ENCODE results near the gene LGALS9.
"Not testable (repeated sequence)": the region's sequence is repeated elsewhere in the genome, so short reads cannot be mapped to it uniquely, and the experiment has no call there.

LGALS9 gene

DNA sequence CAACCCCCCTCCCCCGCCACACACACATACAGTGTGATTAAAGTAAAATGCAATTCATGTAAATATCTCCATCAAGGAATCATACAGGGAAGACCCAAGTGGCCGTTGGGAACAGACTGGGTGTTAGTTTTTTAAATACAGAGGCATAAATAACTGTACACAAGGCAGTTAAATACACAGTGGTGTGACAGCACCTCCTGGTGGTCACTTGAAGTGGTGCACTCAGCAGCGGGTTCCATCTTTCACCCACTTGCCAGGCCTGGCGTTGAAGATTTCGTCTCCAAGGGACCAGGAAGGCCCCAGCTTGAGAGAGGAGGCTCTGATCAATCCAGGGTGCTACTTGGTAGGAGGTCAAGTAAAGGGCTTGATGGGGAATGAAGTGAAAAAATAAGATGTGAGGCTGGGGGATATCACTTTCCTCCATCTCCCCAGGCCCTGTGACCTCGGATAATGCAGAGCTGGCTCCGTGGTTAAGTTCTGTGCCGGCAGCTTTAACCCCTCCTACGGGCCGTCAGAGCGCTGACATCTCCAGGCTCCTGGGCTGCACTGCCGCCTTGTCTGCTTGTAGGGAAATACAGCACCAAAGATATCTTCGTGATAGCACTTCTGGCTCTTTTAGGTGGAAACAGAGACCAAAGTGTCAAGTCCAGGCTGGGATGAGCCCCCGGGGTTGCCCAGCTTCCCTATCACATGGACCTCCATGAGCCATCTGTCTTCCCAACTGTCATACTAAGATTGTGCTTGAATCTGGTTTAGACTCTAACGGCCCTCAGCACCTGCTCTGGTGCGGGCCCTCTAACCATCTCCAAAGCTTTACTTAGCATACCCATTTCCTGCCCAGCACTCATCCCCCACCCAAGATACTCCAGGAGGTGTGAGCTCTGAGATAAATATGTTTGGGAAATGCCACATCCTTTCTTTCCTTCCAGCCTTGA, 20.7 kb downstream of the LGALS9 start:
- Histone ChIP-seq H3K79me2 (ENCODE audit: insufficient read depth, low read length) (no peaks in the 10 kb centered on the region), H3K27me3 (ENCODE audit: insufficient read depth, low read length) (no peaks in the 10 kb centered on the region), H3F3A (ENCODE audit: insufficient read depth, low read length) (no peaks in the 10 kb centered on the region), H3K4me3 (ENCODE audit: low read depth, low read length, poor library complexity, severe bottlenecking) (no peak overlapping the region), H3K9ac (ENCODE audit: low read length) (no peak overlapping the region), H3K36me3 (ENCODE audit: insufficient read depth, low read length) (no peaks in the 10 kb centered on the region), H2AFZ (ENCODE audit: low read length) (no peak overlapping the region), H3K4me2 (ENCODE audit: low read length) (no peak overlapping the region), H3K9me3 (ENCODE audit: low read length) (no peaks in the 10 kb centered on the region), H3K9me2 (ENCODE audit: low read depth, low read length) (no peaks in the 10 kb centered on the region), H3K27ac (ENCODE audit: low read depth, low read length, poor library complexity, severe bottlenecking) (no peak overlapping the region), H4K20me1 (ENCODE audit: insufficient read depth, low read length) (no peaks in the 10 kb centered on the region), H3K4me1 (ENCODE audit: insufficient read depth, low read length, severe bottlenecking) (no peaks in the 10 kb centered on the region)
- TF ChIP-seq EZH2 (IDR thresholded peaks at IDR 0.05; ENCODE audit: borderline replicate concordance, low read length), result no peak
- TF ChIP-seq, protein P1, sequence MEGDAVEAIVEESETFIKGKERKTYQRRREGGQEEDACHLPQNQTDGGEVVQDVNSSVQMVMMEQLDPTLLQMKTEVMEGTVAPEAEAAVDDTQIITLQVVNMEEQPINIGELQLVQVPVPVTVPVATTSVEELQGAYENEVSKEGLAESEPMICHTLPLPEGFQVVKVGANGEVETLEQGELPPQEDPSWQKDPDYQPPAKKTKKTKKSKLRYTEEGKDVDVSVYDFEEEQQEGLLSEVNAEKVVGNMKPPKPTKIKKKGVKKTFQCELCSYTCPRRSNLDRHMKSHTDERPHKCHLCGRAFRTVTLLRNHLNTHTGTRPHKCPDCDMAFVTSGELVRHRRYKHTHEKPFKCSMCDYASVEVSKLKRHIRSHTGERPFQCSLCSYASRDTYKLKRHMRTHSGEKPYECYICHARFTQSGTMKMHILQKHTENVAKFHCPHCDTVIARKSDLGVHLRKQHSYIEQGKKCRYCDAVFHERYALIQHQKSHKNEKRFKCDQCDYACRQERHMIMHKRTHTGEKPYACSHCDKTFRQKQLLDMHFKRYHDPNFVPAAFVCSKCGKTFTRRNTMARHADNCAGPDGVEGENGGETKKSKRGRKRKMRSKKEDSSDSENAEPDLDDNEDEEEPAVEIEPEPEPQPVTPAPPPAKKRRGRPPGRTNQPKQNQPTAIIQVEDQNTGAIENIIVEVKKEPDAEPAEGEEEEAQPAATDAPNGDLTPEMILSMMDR (IDR thresholded peaks at IDR 0.05; ENCODE audit: low read length), result peak; percentile 74

DNA sequence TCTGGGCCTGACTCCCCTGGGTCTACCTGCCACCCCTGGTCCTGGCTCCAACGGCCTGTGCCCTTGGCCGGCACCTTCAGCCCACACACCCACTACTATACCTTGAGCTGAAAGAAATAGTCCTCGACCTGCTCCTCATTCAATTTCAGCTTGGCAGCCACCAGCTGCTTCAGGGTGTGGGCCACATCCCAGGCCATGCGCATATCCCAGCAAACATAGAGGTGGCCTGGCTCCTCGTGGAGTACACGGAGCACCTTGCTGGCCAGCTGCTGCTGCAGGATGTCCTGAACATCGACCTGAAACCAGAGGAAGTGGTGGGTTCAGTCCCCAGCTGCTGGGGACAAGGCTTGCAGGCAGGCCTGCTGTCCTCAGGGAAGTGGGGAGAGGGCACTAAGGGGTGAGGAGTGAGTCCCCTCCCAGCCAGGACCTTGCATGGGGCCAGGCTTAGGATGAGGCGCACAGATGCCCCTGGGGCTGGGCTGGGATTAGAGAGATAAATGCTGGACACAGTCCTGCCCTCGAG, 22.5 kb downstream of the LGALS9 start:
- not testable (repeated sequence) for H3K27ac ChIP-seq (ENCODE audit: low read depth, low read length, poor library complexity, severe bottlenecking); H3F3A ChIP-seq (ENCODE audit: insufficient read depth, low read length); H3K9me2 ChIP-seq (ENCODE audit: low read depth, low read length); H3K9ac ChIP-seq (ENCODE audit: low read length); H3K27me3 ChIP-seq (ENCODE audit: insufficient read depth, low read length); H3K79me2 ChIP-seq (ENCODE audit: insufficient read depth, low read length); H3K4me2 ChIP-seq (ENCODE audit: low read length); H3K4me1 ChIP-seq (ENCODE audit: insufficient read depth, low read length, severe bottlenecking); H2AFZ ChIP-seq (ENCODE audit: low read length); H3K4me3 ChIP-seq (ENCODE audit: low read depth, low read length, poor library complexity, severe bottlenecking); H4K20me1 ChIP-seq (ENCODE audit: insufficient read depth, low read length); H3K36me3 ChIP-seq (ENCODE audit: insufficient read depth, low read length); H3K9me3 ChIP-seq (ENCODE audit: low read length)

DNA sequence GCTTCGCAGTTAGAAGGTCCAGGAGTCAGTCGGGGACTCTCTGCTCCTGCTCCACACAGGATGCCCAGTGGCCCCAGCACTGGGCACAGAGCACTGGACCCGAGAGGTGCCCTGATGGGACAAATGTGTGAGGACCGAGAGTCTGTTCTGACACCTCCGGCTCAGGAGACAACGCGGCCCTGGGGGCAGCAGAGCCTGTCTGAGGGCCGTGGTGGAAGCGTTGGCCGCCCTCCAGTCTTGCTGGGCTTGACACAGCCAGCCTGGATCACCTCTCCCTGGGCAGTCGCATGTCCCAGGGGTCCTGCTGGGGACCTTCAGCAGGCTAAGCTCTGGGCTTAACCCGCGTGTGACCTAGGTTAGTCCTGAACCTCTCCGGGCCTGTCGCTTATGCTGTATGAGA, 23.1 kb downstream of the LGALS9 start:
- Histone ChIP-seq H3K4me1 (ENCODE audit: insufficient read depth, low read length, severe bottlenecking) (no peaks in the 10 kb centered on the region), H3K27me3 (ENCODE audit: insufficient read depth, low read length) (no peaks in the 10 kb centered on the region), H3K27ac (ENCODE audit: low read depth, low read length, poor library complexity, severe bottlenecking) (no peak overlapping the region), H3K9me3 (ENCODE audit: low read length) (no peaks in the 10 kb centered on the region), H3K9ac (ENCODE audit: low read length) (no peak overlapping the region), H3K79me2 (ENCODE audit: insufficient read depth, low read length) (no peaks in the 10 kb centered on the region), H3K4me2 (ENCODE audit: low read length) (no peak overlapping the region), H3K36me3 (ENCODE audit: insufficient read depth, low read length) (no peaks in the 10 kb centered on the region), H2AFZ (ENCODE audit: low read length) (0 out of 2 replicates have a peak overlapping the region, but pooled peaks have one; percentile 3), H3K9me2 (ENCODE audit: low read depth, low read length) (no peaks in the 10 kb centered on the region), H4K20me1 (ENCODE audit: insufficient read depth, low read length) (no peaks in the 10 kb centered on the region), H3K4me3 (ENCODE audit: low read depth, low read length, poor library complexity, severe bottlenecking) (no peak overlapping the region), H3F3A (ENCODE audit: insufficient read depth, low read length) (no peaks in the 10 kb centered on the region)
- no peak for TF ChIP-seq EZH2 (IDR thresholded peaks at IDR 0.05; ENCODE audit: borderline replicate concordance, low read length)
- TF ChIP-seq, protein P1 (IDR thresholded peaks at IDR 0.05; ENCODE audit: low read length), result no peak
